HS-5 (cell line): ENCODE measurements around the gene SERPINA5.
A peak's percentile ranks its signal among the peaks of the same experiment; 100 is the strongest.
"Not testable (repeated sequence)": the region's sequence is repeated elsewhere in the genome, so short reads cannot be mapped to it uniquely, and the experiment has no call there.

Experiments
- DNase-seq: peaks from one replicate; pipeline ENCODE4 v3.0.0-alpha.2; 2012; ENCODE audit warnings: low read depth

SERPINA5 gene

GRCh38 chr14:94598816-94599655 is 17.8 kb downstream of the SERPINA5 start:
- peak; percentile 69 for DNase-seq

GRCh38 chr14:94599656-94600004 is 18.4 kb downstream of the SERPINA5 start:
- no peak for DNase-seq

- no peak for DNase-seq
Observed at GRCh38 chr14:94600148-94600545, 18.9 kb downstream of the SERPINA5 start.

- DNase-seq = peak; percentile 63
Observed at GRCh38 chr14:94601884-94602391, 20.7 kb downstream of the SERPINA5 start.

GRCh38 chr14:94602722-94603121 is 21.5 kb downstream of the SERPINA5 start:
- DNase-seq = no peak

- no peak for DNase-seq
Observed at GRCh38 chr14:94605361-94605760, 24.1 kb downstream of the SERPINA5 start.

- DNase-seq = not testable (repeated sequence)
Observed at GRCh38 chr14:94608966-94609365, 27.7 kb downstream of the SERPINA5 start.

- DNase-seq = no peak
Observed at GRCh38 chr14:94611179-94611578, 30.0 kb downstream of the SERPINA5 start.

GRCh38 chr14:94612174-94612573 is 30.9 kb downstream of the SERPINA5 start, which contains the start of gene SERPINA3:
Gene SERPINA3, plus strand, starts transcription at chr14:94612391. Its CDS starts 2,051 bp downstream, at chr14:94614442.
- DNase-seq = no peak

- DNase-seq = no peak
Observed at GRCh38 chr14:94612580-94613554, 31.6 kb downstream of the SERPINA5 start.

- DNase-seq = no peak
Observed at GRCh38 chr14:94613720-94614644, 32.8 kb downstream of the SERPINA5 start.

- DNase-seq = no peak
Observed at GRCh38 chr14:94614802-94615201, 33.6 kb downstream of the SERPINA5 start.

- no peak for DNase-seq
Observed at GRCh38 chr14:94615254-94615653, 34.0 kb downstream of the SERPINA5 start.

- no peak for DNase-seq
Observed at GRCh38 chr14:94615823-94616570, 34.8 kb downstream of the SERPINA5 start.

- no peak for DNase-seq
Observed at GRCh38 chr14:94617366-94617941, 36.2 kb downstream of the SERPINA5 start.

- no peak for DNase-seq
Observed at GRCh38 chr14:94617988-94618822, 37.0 kb downstream of the SERPINA5 start.

GRCh38 chr14:94619297-94619696 is 38.1 kb downstream of the SERPINA5 start:
- DNase-seq = no peak

GRCh38 chr14:94620597-94620996 is 39.4 kb downstream of the SERPINA5 start:
- DNase-seq = no peak

- DNase-seq = no peak
Observed at GRCh38 chr14:94621358-94622134, 40.3 kb downstream of the SERPINA5 start.
